Thyroid gland (tissue), 4 donors: ENCODE measurements around the gene LILRB5. TPM values are rescaled to one million over a fixed set of nuclear protein-coding genes. Genes with fewer than 3 reads are reported as not detected.
A peak's percentile ranks its signal among the peaks of the same experiment; 100 is the strongest.

Experiments used
- DNase-seq, 2 donors: peaks; one replicate each; pipeline ENCODE4 v3.0.0-alpha.2; 2019
- H3K27ac ChIP-seq, 3 donors: fragments of 200-600 bp; sonication (generic); 1 replicate in 2 of 3; 2 replicates in 1 of 3; pipeline ENCODE4 v1.5.1; 2016 to 2019; ENCODE audit warnings: mild to moderate bottlenecking in 1 of 3, moderate library complexity in 1 of 3
- H3K27me3 ChIP-seq: fragments of 200-600 bp; sonication (generic); one replicate; pipeline ENCODE4 v1.5.1; 2019
- H3K36me3 ChIP-seq, 2 donors: fragments of 200-600 bp; sonication (generic); one replicate each; pipeline ENCODE4 v1.5.1; 2016 to 2019
- H3K4me1 ChIP-seq, 2 donors: fragments of 200-600 bp; sonication (generic); one replicate each; pipeline ENCODE4 v1.5.1; 2017 to 2019
- H3K4me3 ChIP-seq, 3 donors: fragments of 200-600 bp; sonication (generic); replicated peaks in 1 of 3; 1 replicate in 2 of 3; 2 replicates in 1 of 3; pipeline ENCODE4 v1.5.1; 2016; ENCODE audit warnings: mild to moderate bottlenecking in 1 of 3
- H3K9me3 ChIP-seq: fragments of 200-600 bp; sonication (generic); one replicate; pipeline ENCODE4 v1.5.1; 2017
- CTCF ChIP-seq, 6 experiments: fragments of 200-600 bp in 3 of 6; fragments of 450-650 bp in 3 of 6; sonication (generic) in 3 of 6; IDR thresholded peaks; one replicate each; pipeline ENCODE4 v1.5.1; 2016 to 2019; ENCODE audit warnings: antibody characterized with exemption in 6 of 6, mild to moderate bottlenecking in 2 of 6, inconsistent platforms in 1 of 6, moderate library complexity in 1 of 6
- POLR2A ChIP-seq, 2 donors: fragments of 450-650 bp; IDR thresholded peaks; one replicate each; pipeline ENCODE4 v1.6.1; 2017; ENCODE audit warnings: antibody characterized with exemption in 2 of 2, mild to moderate bottlenecking in 2 of 2, moderate library complexity in 1 of 2
- WGBS, 2 donors: methylation state at CpG; one replicate each; pipeline ENCODE4 v1.1.5; 2017; 5-methylcytosine and 5-hydroxymethylcytosine counted together
- intact Hi-C: fragments of 100-400 bp; cut with DNase I; formaldehyde crosslinking; loops from one replicate; pipeline ENCODE4 v1.15.1; 2023
- total RNA-seq, 4 donors: library from RNA; depleted of rRNA; stranded (reverse); fragments of >200 nt; gene quantifications; one replicate each; pipeline ENCODE4 v1.2.3, GENCODE V29; 2016

The LILRB5 gene
- total RNA-seq, 4 donors from 2014 or later, result 2.0 to 11.4 (median 5.9) TPM

GRCh38 chr19:54211235-54211634, 45.8 kb downstream of the LILRB5 start:
- WGBS, 2 donors, result 84 to 90% methylated on average over 12 of the region's 12 CpGs
- no peak for TF ChIP-seq CTCF (IDR thresholded peaks at IDR 0.05)
- no peak for TF ChIP-seq POLR2A (IDR thresholded peaks at IDR 0.05)
- DNase-seq, result no peak
- peaks cover 7 to 25% of the 10 kb centered on the region in 2 donors for H3K4me1 ChIP-seq
- H3K36me3 ChIP-seq, result peaks cover 20 to 22% of the 10 kb centered on the region in 2 donors
- H3K27ac ChIP-seq, result no peak overlapping the region
- no peaks in the 10 kb centered on the region for H3K27me3 ChIP-seq
- H3K4me3 ChIP-seq, result no peak overlapping the region
- H3K9me3 ChIP-seq, result no peaks in the 10 kb centered on the region
- intact Hi-C loops, result no loop called here

GRCh38 chr19:54209811-54210494, 47.1 kb downstream of the LILRB5 start:
- no peaks in the 10 kb centered on the region for H3K9me3 ChIP-seq
- peak; percentile 93 to 96 for DNase-seq
- H3K27ac ChIP-seq, result peak overlapping the region; percentile 17 to 77 (median 62)
- H3K4me1 ChIP-seq, result peaks cover 7 to 31% of the 10 kb centered on the region in 2 donors
- peaks cover 33 to 35% of the 10 kb centered on the region in 2 donors for H3K36me3 ChIP-seq
- H3K27me3 ChIP-seq, result no peaks in the 10 kb centered on the region
- 16 to 21% methylated on average over 10 of the region's 10 CpGs for WGBS, 2 donors
- H3K4me3 ChIP-seq, result no peak overlapping the region
- TF ChIP-seq POLR2A (IDR thresholded peaks at IDR 0.05), result no peak
- no peak for TF ChIP-seq CTCF (IDR thresholded peaks at IDR 0.05)
- intact Hi-C loops, result no loop called here

GRCh38 chr19:54209058-54209810, 47.8 kb downstream of the LILRB5 start:
- intact Hi-C loops, result no loop called here
- H3K27me3 ChIP-seq, result no peaks in the 10 kb centered on the region
- peaks cover 7 to 32% of the 10 kb centered on the region in 2 donors for H3K4me1 ChIP-seq
- no peaks in the 10 kb centered on the region for H3K9me3 ChIP-seq
- TF ChIP-seq CTCF (IDR thresholded peaks at IDR 0.05) (no peak), POLR2A (IDR thresholded peaks at IDR 0.05) (no peak)
- peak overlapping the region; percentile 17 to 77 (median 62) for H3K27ac ChIP-seq
- WGBS, 2 donors, result 61 to 66% methylated on average over 10 of the region's 24 CpGs
- H3K4me3 ChIP-seq, result no peak overlapping the region
- H3K36me3 ChIP-seq, result peaks cover 36 to 40% of the 10 kb centered on the region in 2 donors
- no peak for DNase-seq

DNA sequence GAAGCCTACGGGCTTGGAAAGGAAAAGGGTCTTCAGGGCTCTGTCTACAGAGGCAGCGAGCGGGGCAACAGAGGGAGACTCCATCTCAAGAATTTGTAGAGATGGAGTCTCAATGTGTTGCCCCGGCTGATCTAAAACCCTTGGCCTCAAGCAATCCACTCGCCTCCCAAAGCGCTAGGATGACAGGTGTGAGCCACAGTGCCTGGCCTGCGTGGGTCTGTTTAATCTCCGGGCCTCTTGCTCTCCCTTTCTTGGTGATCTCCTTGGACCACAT, 48.4 kb downstream of the LILRB5 start:
- 79 to 88% methylated on average over 8 of the region's 8 CpGs for WGBS, 2 donors
- peak overlapping the region in 1 of 3 donors; percentile 77 for H3K27ac ChIP-seq
- peaks cover 7 to 32% of the 10 kb centered on the region in 2 donors for H3K4me1 ChIP-seq
- H3K36me3 ChIP-seq, result peaks cover 37 to 45% of the 10 kb centered on the region in 2 donors
- TF ChIP-seq CTCF (IDR thresholded peaks at IDR 0.05) (no peak), POLR2A (IDR thresholded peaks at IDR 0.05) (no peak)
- no peak for DNase-seq
- no peak overlapping the region for H3K4me3 ChIP-seq
- intact Hi-C loops, result no loop called here
- no peaks in the 10 kb centered on the region for H3K9me3 ChIP-seq
- H3K27me3 ChIP-seq, result no peaks in the 10 kb centered on the region
